ENCODE data around the gene TIPRL.

DNA sequence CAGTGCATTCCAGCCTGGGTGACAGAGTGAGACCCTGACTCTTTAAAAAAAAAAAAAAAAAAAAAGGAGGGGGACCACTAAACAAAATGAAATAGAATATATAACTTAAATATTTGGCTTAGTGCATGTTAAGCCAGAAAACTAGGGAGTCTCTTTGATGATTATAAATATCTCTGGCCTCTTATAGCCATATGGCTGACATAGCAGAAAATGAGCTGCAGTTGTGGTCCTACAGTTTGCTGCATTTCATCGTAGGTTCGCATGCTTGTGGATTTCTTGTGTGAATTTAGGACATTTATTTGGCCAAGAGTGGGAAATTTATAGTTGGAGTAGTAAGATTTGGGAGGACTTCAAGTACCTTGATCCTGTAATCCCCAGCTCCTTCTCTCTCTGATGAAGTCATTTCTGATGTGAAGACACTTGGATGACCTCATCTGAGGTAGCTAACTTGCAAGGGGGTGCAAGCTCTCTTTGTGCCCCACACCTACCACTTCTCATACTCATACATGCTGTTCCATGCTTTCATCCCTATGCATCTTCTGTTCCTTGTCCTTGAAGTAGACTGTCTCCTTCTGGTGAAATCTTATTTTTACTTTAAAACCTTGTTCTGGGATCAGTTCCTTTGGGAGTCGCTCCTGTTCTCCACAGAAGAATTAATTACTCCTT is 6.4 kb upstream of the TIPRL start:
- TF ChIP-seq SUZ12 (IDR thresholded peaks at IDR 0.05; ENCODE audit: extremely low read depth, insufficient read depth, insufficient read length), result no peak
- TF ChIP-seq YY1 (IDR thresholded peaks at IDR 0.05; ENCODE audit: insufficient read depth, insufficient read length), result no peak

Data from NT2/D1 (cell line).